Nephron (organoid): ENCODE data around the gene FIG4.

ENCODE experiments used
- H3K27ac Mint-ChIP-seq, 3 experiments: 2 replicates each; pipeline ENCODE4 v1.8.0; 2020; ENCODE audit warnings: mixed read lengths in 3 of 3, mild to moderate bottlenecking in 2 of 3, moderate library complexity in 1 of 3
- H3K27me3 Mint-ChIP-seq: 2 replicates; pipeline ENCODE4 v1.8.0; 2021; ENCODE audit warnings: low read depth, mild to moderate bottlenecking, moderate library complexity, mixed read lengths
- H3K36me3 Mint-ChIP-seq: 2 replicates; pipeline ENCODE4 v1.8.0; 2020; ENCODE audit warnings: low read depth, mixed read lengths
- H3K4me1 Mint-ChIP-seq: 2 replicates; pipeline ENCODE4 v1.8.0; 2020; ENCODE audit warnings: mixed read lengths
- H3K4me3 Mint-ChIP-seq, 3 experiments: 2 replicates each; pipeline ENCODE4 v1.8.0; 2020; ENCODE audit warnings: mild to moderate bottlenecking in 3 of 3, mixed read lengths in 3 of 3, moderate library complexity in 2 of 3
- H3K9me3 Mint-ChIP-seq: 2 replicates; pipeline ENCODE4 v1.8.0; 2020; ENCODE audit warnings: mixed read lengths
- TF ChIP-seq, protein P1 (sequence below), 3 experiments: fragments of 200-600 bp; sonication (generic); IDR thresholded peaks; one replicate each; pipeline ENCODE4 v1.5.0; 2021; ENCODE audit warnings: antibody characterized with exemption in 3 of 3; ENCODE audit not compliant: unreplicated experiment in 3 of 3

Gene FIG4

DNA sequence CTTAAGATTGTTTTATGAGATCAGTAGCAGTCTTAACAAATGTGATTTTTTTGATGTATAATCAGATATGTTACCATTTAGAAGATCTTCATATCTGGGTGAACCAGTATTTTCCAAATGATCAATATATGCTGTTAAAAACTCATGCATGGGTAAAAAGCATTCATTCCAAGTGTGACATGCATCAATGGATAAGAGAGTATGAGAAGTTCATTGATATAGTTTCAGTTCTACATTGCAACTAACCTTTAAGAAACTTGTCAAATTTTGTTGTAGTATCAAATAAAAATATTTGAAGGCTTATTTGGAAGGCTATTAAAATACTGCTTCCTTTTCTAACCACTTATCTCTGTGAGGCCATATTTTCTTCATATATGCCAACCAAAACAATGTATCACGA, 117.7 kb downstream of the FIG4 start:
- no peak overlapping the region for H3K4me3 Mint-ChIP-seq
- H3K27ac Mint-ChIP-seq, result no peak overlapping the region

DNA sequence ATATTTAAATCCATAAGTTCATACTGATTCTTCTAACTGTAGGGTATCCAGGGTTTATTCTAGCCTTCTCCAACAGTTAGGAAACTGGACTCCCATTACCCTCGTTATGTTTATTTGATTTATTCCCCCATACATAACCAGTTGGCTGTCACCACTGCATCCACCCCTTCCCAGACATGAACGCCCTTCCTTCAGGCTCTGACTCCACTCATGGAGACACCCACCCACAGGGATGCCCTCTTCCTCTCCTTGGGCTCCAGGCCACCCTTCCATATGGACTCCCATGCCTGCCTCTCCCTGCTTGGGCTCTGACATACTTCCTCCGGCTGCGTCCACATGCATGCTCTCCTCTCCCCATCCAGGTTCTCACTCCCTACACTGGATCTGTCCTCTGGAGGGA, 124.0 kb downstream of the FIG4 start:
- Mint-ChIP-seq H3K4me1 (no peaks in the 10 kb centered on the region), H3K27me3 (no peaks in the 10 kb centered on the region), H3K36me3 (no peaks in the 10 kb centered on the region), H3K27ac (no peak overlapping the region), H3K4me3 (no peak overlapping the region), H3K9me3 (no peaks in the 10 kb centered on the region)
- TF ChIP-seq, protein P1, sequence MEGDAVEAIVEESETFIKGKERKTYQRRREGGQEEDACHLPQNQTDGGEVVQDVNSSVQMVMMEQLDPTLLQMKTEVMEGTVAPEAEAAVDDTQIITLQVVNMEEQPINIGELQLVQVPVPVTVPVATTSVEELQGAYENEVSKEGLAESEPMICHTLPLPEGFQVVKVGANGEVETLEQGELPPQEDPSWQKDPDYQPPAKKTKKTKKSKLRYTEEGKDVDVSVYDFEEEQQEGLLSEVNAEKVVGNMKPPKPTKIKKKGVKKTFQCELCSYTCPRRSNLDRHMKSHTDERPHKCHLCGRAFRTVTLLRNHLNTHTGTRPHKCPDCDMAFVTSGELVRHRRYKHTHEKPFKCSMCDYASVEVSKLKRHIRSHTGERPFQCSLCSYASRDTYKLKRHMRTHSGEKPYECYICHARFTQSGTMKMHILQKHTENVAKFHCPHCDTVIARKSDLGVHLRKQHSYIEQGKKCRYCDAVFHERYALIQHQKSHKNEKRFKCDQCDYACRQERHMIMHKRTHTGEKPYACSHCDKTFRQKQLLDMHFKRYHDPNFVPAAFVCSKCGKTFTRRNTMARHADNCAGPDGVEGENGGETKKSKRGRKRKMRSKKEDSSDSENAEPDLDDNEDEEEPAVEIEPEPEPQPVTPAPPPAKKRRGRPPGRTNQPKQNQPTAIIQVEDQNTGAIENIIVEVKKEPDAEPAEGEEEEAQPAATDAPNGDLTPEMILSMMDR (IDR thresholded peaks at IDR 0.05; ENCODE audit: unreplicated experiment in 3 of 3), result no peak

More for the DNA sequence above, 117.7 kb downstream of the FIG4 start:
- no peaks in the 10 kb centered on the region for H3K27me3 Mint-ChIP-seq
- H3K36me3 Mint-ChIP-seq, result peaks cover 5% of the 10 kb centered on the region
- H3K9me3 Mint-ChIP-seq, result no peaks in the 10 kb centered on the region
- H3K4me1 Mint-ChIP-seq, result no peaks in the 10 kb centered on the region
- TF ChIP-seq, protein P1 (IDR thresholded peaks at IDR 0.05; ENCODE audit: unreplicated experiment in 3 of 3), result no peak

DNA sequence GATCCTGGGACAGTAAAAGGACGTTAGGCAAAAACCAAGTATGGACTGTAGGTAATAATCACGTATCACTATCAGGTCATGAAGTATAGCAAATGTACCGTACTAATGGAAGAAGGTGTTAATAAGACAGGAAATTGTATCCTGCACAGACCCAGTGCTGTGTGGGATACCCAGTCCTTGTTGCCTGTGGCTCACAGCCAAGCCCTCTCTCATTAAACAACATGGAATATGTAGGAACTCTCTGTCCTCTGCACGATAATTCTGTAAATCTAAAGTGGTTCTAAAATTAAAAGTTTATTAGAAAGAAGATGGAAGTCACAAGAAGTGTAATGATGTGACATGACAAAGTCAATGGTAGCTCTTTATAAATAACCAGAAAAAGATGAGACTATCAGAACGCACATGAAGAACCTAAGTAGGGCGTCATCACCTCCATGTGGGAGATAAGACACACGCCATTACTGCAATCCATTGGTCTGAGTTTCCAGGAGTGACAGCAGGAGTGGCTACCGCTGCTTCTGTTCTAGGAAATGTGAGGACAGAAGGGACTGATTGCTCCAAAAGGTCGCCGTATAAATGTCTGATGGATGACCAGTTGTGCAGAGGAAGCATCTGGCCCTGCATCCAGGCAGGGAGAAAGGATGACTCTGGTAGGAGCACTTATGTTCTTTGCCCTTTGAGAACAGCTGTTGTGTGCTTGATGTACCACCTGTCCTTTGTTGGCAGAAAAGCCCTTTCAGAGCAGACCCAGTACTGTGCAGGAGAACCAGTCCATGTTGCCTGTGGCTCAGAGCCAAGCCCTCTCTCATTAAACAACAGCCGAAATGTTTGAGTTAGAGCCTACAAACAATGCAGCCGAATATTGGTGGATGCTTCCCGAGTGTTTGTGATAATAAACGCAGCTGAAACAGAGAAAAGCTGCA, 125.6 kb downstream of the FIG4 start:
- no peaks in the 10 kb centered on the region for H3K9me3 Mint-ChIP-seq

DNA sequence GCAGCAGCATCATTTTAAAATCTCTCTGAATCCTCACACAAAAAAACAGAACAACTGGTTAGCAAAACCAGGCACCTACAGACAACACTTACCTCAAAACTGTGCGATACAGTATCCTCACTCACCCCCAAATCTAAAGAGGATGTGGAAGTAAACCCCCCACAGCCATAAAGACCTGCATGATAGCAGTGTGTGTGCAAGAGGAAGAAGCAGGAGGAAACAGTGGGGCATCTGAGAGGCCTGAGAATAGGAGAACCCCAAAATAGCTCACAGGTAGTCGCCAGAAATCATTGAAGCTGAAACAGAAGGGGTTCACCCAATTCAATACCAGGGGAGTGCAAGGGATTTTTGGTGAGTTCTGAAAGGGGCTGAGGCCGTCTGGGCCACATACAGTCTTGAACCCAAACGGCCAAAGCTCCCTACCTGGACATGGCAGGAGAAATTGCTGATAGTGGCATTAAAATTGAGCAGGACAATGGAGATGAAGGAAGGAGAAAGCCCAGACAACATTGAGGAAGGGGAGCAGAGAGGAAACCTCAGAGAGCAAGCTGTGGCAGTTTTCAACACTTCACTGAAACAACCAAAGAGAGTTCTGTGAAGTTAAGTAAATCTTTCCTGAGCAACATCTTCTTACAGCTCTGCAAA, 129.7 kb downstream of the FIG4 start:
- Mint-ChIP-seq H3K4me3 (no peak overlapping the region), H3K27ac (no peak overlapping the region), H3K36me3 (peaks cover 4% of the 10 kb centered on the region), H3K9me3 (no peaks in the 10 kb centered on the region), H3K27me3 (no peaks in the 10 kb centered on the region), H3K4me1 (no peaks in the 10 kb centered on the region)
- TF ChIP-seq, protein P1 (IDR thresholded peaks at IDR 0.05; ENCODE audit: unreplicated experiment in 3 of 3), result no peak

More for the DNA sequence above, 125.6 kb downstream of the FIG4 start:
- Mint-ChIP-seq H3K4me1 (no peaks in the 10 kb centered on the region), H3K4me3 (no peak overlapping the region), H3K27me3 (no peaks in the 10 kb centered on the region), H3K27ac (no peak overlapping the region), H3K36me3 (no peaks in the 10 kb centered on the region)
- TF ChIP-seq, protein P1 (IDR thresholded peaks at IDR 0.05; ENCODE audit: unreplicated experiment in 3 of 3), result no peak

DNA sequence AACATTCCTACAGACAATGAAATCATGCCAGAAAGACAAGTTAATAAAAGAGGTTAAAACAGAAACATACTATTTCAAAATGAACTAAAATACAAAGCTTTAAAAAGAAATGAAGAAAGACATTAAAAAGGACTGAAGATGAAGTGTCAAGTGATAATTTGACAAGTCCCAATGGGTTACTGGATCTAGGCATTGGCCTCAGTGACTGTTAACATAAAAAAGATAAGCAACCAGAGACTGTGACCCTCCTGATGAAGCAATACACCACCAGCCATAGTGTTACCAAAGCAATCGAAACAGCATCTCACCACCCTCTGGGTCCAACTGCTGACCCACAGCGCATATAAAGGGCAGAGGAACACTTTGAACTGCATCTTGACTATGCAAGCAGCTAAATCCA, 130.3 kb downstream of the FIG4 start:
- TF ChIP-seq, protein P1 (IDR thresholded peaks at IDR 0.05; ENCODE audit: unreplicated experiment in 3 of 3), result no peak
- H3K27ac Mint-ChIP-seq, result no peak overlapping the region
- no peaks in the 10 kb centered on the region for H3K27me3 Mint-ChIP-seq
- H3K4me3 Mint-ChIP-seq, result no peak overlapping the region
- peaks cover 8% of the 10 kb centered on the region for H3K36me3 Mint-ChIP-seq
- H3K4me1 Mint-ChIP-seq, result no peaks in the 10 kb centered on the region
- H3K9me3 Mint-ChIP-seq, result no peaks in the 10 kb centered on the region
